ENCODE measurements around the gene FGFR3.
A peak's percentile ranks its signal among the peaks of the same experiment; 100 is the strongest.
"Not testable (repeated sequence)": the region's sequence is repeated elsewhere in the genome, so short reads cannot be mapped to it uniquely, and the experiment has no call there.

Gene FGFR3

GRCh38 chr4:1841887-1842210 is 48.8 kb downstream of the FGFR3 start:
- no peak for DNase-seq (ENCODE audit: low read depth, low spot score)

GRCh38 chr4:1842339-1842895 is 49.3 kb downstream of the FGFR3 start:
- DNase-seq (ENCODE audit: low read depth, low spot score), result no peak

GRCh38 chr4:1842993-1843448 is 49.9 kb downstream of the FGFR3 start:
- peak; percentile 67 for DNase-seq (ENCODE audit: low read depth, low spot score)

- DNase-seq (ENCODE audit: low read depth, low spot score), result no peak
These were observed 50.8 kb downstream of the FGFR3 start for GRCh38 chr4:1843852-1844251.

- not testable (repeated sequence) for DNase-seq (ENCODE audit: low read depth, low spot score)
These were observed 51.5 kb downstream of the FGFR3 start for GRCh38 chr4:1844618-1845017.

GRCh38 chr4:1846580-1846979 is 53.5 kb downstream of the FGFR3 start:
- no peak for DNase-seq (ENCODE audit: low read depth, low spot score)

- no peak for DNase-seq (ENCODE audit: low read depth, low spot score)
These were observed 57.2 kb downstream of the FGFR3 start for GRCh38 chr4:1850276-1850675.

GRCh38 chr4:1851160-1851559 is 58.1 kb downstream of the FGFR3 start:
- DNase-seq (ENCODE audit: low read depth, low spot score), result no peak

GRCh38 chr4:1851575-1852410 is 58.7 kb downstream of the FGFR3 start:
- no peak for DNase-seq (ENCODE audit: low read depth, low spot score)

- DNase-seq (ENCODE audit: low read depth, low spot score), result no peak
These were observed 60.0 kb downstream of the FGFR3 start for GRCh38 chr4:1852904-1853623.

- no peak for DNase-seq (ENCODE audit: low read depth, low spot score)
These were observed 61.7 kb downstream of the FGFR3 start for GRCh38 chr4:1854752-1855151.

- no peak for DNase-seq (ENCODE audit: low read depth, low spot score)
These were observed 62.4 kb downstream of the FGFR3 start for GRCh38 chr4:1855333-1856070.

GRCh38 chr4:1856071-1856942 is 63.2 kb downstream of the FGFR3 start, which contains the start of gene LETM1:
Gene LETM1, minus strand, starts transcription at chr4:1856156. Its CDS starts 206 bp downstream, at chr4:1855950.
- DNase-seq (ENCODE audit: low read depth, low spot score), result peak; percentile 82

GRCh38 chr4:1856943-1857699 is 64.0 kb downstream of the FGFR3 start:
- no peak for DNase-seq (ENCODE audit: low read depth, low spot score)

- no peak for DNase-seq (ENCODE audit: low read depth, low spot score)
These were observed 64.8 kb downstream of the FGFR3 start for GRCh38 chr4:1857931-1858330.

Data from smooth muscle cell of the brain vasculature (primary cell).